Globus pallidus (tissue), 1 donor: Measurements from ENCODE around the gene TCEA3.

Experiments used
- DNase-seq: peaks from one replicate; pipeline ENCODE4 v3.0.0-alpha.2; 2015; ENCODE audit warnings: low spot score

The TCEA3 gene

GRCh38 chr1:23367791-23368561, 56.6 kb downstream of the TCEA3 start:
- DNase-seq: peak; percentile 99

DNA sequence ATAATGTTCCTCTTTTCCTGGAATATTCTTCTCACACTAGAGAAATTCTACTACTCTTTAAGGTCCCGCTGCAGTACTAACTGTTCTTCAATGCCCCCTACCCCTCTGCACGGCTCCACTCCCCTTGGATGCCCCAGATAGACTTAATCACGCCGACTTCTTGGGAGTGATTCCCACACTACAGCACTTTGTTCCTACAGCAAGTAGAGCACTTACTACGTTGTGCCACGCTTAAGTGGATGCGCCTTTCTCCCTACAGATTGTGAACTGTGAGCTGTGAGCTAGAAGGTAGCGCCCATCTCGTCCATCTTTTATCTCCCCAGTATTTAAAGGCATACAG, 57.1 kb downstream of the TCEA3 start:
- DNase-seq: no peak

DNA sequence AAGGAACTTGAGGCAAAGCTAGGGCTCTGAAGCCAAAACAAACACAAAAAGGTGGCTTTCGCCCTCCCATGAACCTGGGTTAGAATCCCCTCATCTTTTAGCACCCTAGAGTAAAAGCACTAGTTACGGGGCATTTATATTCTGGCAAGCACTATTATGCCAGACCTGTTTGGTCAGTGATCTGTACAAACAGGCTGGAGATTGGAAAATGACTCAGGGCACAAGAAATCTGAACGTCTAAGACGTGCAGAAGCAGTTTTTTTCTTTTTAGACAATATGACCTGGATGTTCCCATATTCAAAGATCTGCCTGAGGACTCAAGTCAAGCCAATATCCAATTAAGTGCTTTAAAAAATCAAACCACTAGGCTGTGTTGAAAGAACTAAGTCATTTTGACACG, 58.0 kb downstream of the TCEA3 start:
- no peak for DNase-seq

DNA sequence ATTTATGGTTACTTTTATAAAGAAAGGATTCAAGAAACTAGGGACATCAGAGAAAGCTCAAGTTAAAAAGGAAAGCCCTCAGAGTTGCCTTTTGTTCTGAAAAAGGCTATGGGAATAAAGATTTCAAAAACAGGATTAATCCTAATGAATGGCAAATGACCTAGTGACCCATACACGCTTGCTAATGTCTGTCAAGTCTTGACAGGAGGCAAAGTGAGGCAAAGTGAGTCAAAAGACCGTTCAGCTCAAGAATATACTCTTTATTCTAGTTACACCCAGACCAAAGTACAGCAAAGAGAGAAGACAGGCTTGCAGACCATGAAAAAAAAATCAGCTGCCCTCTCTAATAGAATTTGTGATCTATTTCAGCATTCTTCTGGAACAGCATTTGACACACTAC, 58.4 kb downstream of the TCEA3 start:
- no peak for DNase-seq

DNA sequence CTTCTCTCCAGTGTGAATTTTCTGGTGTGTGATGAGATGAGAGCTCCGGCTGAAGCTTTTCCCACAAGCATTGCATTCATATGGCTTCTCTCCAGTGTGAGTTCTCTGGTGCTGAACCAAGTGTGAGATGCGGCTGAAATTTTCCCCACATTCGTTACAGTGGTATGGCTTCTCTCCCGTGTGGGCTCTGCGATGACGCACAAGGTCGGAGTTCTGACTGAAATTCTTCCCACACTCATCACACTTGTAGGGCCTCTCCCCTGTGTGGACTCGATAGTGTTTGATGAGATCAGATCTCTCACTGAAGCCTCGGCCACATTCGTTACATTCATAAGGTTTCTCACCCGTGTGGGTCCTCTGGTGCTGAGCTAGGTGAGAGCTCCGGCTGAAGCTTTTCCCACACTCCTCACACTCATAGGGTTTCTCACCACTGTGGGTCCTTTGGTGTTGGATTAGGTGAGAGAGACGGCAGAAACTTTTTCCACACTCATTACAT, 62.3 kb downstream of the TCEA3 start:
- no peak for DNase-seq

- DNase-seq: no peak
Observed at GRCh38 chr1:23358310-23358875, 66.2 kb downstream of the TCEA3 start.

GRCh38 chr1:23357138-23357908, 67.2 kb downstream of the TCEA3 start:
- no peak for DNase-seq

DNA sequence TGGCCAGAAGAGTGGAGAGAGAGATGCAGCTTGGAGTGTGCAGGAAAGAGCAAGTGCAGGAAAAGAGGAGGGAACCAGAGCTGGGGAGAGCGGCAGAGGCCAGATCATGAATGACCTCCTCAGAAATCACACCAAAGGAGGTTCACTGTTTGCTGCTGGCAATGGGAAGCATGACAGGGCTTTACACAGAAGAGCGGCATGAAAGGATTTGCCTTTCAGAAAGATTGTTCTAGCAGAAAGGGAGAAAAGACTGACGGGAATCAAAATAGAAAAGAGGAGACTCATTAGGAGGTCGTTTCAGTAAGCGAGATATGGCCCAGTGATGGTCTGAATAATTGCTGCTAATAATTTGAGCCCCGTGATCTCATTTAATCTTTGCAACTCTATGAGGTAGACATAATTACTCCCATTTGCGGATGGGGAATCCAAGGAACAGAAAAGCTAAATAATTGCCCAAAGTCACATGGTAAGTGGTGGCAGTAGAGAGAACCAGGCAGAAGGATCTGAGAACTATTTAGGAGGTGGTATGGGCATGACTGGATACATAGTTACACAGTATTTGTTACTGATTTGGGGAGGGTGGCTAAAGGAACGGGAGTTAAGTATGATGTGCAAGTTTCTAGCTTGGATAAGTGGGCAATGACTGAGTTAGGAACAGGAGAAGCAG, 67.9 kb downstream of the TCEA3 start:
- peak; percentile 70 for DNase-seq

DNA sequence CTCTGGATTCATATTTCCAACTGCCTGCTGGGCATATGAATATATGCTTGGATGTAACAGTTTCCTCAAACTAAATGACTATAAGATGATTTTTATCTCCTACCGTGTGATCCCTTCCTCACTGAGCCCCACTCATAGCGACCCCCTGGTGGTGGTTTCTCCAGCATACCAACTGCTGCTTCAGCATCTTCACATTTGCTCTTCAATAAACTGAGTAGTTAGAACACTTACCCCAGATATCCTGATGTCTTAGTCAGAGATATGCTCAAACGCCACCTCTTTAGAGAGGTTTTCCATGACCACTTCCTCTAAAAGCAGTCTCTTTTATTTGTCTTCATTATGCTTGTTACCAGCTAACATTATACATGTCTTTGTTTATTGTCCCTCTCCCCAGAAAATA, 70.3 kb downstream of the TCEA3 start:
- no peak for DNase-seq

DNA sequence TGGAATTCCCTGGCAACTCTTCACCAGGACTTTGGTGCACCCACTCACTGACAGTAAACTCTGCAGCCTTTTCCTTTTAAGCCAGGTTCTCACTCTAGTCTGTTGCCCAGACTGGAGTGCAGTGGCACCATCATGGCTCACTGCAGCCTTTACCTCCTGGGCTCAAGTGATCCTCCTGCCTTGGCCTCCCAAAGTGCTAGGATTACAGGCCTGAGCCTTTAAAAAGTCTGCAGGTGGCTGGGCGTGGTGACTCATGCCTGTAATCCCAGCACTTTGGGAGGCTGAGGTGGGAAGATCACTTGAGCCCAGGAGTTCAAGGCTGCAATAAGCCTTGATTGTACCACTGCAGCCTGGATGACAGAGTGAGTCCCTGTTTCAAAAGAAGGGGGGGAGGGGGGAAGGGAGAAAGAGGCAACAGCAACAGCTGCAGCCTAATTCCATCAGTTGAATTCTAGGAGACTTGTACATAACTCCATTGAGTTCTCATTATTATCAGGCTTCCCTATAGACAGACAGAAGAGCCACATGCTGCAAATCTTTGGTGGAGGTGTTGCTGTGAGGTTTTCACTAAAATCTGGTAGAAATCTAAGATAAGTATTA, 72.4 kb downstream of the TCEA3 start:
- DNase-seq: no peak

DNA sequence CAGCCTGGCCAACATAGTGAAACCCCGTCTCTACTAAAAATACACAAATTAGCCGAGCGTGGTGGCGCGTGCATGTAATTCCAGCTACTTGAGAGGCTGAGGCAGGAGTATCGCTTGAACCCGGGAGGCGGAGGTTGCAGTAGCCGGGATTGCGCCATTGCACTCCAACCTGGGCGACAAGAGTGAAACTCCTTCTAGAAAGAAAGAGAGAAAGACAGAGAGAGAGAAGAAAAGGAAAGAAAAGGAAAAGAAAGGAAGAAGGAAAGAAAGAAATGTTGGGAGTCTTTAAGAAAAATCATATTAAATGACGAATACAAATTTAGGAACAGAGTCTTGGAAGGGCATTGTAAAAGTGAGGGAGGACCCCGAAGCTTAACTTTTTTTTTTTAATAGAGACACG, 78.6 kb downstream of the TCEA3 start:
- no peak for DNase-seq

DNA sequence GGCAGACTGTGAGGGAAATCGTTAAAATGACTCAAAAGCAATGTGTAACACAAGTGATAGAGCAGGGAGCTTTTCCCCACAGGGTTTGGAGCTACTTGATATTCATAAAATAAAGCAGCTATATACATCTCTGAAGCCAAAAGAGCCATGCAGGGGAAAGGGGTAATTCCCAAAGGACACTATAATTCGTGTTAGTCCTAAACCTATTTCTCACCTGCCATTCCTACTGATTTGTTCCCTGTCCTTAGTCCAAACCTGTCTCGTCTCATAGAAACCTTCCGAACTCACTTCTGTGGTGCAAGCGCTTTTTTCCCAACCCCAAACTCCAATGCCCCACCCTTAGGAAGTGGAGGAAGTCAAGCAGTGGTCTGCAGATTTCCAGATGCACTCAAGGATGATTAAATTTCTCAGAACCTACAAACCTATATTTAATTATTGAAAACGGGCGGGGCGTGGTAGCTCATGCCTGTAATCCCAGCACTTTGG, 79.5 kb downstream of the TCEA3 start:
- no peak for DNase-seq

GRCh38 chr1:23344111-23344986, 80.2 kb downstream of the TCEA3 start, which contains the start of gene HNRNPR:
HNRNPR (minus strand) TSS chr1:23344284; CDS start chr1:23341008, 3,276 bp downstream.
- peak; percentile 100 for DNase-seq

DNA sequence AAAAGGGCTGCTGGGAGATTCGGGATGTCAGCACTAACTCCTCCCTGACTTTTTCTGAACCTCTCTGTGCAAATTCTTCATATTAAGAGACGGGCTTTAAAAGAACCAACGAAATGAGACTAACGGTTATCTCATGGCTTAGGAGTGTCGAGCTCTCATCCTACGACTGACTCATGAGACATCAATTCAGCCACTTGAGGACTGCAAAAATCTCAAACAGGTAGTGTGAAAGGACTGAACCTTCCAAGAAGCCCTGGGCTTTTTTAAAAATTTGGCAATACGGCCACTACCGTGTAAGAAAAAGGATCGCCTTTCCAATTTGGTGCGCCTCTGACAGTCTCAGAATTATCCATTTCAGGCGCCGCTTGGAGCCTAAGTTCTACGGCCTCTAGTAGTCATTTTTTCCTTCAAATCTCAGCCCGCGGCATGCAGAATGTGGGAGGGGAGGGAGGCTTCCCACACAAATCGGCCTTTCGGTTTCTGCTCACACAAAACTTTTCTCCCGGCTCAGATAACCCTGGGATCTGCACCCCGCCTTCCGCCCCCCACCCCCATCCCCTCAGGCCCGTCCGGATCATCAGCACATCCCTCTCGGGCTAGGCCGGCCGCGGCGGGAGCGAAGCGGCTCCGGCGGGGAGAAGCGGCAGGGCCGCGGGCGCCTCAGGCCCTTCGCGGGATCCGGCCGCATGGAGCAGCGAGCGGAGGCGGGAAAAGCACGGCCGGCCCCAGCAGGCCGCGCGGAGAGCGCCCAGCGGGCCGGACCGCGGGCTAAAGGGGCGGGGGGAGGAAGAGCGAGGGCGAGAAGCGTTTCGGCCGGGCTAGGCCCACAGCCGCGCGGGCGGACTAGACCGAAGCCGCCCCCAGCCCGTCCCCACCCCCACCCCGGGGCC, 81.1 kb downstream of the TCEA3 start:
- no peak for DNase-seq

- DNase-seq: no peak
Observed at GRCh38 chr1:23341931-23342692, 82.4 kb downstream of the TCEA3 start.

DNA sequence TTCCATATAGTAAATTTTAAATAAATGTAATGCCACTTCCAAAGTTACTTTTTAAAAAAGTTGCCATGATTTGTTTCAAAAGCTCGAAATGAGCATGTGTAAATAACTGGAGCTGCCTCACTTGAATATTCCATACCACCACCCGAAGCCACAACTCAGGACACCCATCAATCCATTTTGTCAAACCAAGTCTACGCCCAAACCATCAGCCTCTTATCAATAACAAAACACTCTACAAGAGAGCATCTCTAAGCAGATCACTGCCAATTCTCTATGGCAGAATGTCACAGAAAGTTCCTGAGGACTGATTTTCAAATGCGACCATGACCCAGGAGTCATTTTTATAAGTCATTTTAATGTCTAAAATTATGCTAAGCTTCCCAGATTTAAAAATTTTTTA, 84.9 kb downstream of the TCEA3 start:
- no peak for DNase-seq

- DNase-seq: no peak
Observed at GRCh38 chr1:23337869-23338268, 86.7 kb downstream of the TCEA3 start.

- DNase-seq: no peak
Observed at GRCh38 chr1:23331713-23332112, 92.8 kb downstream of the TCEA3 start.
